K562 (cell line): ENCODE results near the gene ZBTB47. TPM values are rescaled to one million over a fixed set of nuclear protein-coding genes. Genes with fewer than 3 reads are reported as not detected.

Source experiments
- ATAC-seq: fragments of 200-7000 bp; cut with Tn5 transposase; 3 replicates; pipeline ENCODE4 v1.9.1; 2020; ENCODE audit warnings: moderate library complexity
- BruUV-seq: library from RNA; stranded (reverse); fragments of 400-500 nt; replicated peaks from 2 replicates; lab custom pipeline; 2021; lab: Mats Ljungman, UMichigan
- CTCF ChIA-PET: fragments of 300-600 bp; formaldehyde crosslinking; extraction: SDS; loops from one replicate; lab custom pipeline; 2021; ENCODE audit warnings: low intra/inter-chr PET ratio; lab: Yijun Ruan, JAX
- POLR2A ChIA-PET: fragments of 300-600, 350-650 bp; sonication (Branson Sonifier 250); formaldehyde crosslinking; extraction: SDS; loops from one replicate; lab custom pipeline; 2021; ENCODE audit warnings: antibody characterized with exemption, inconsistent platforms; lab: Yijun Ruan, JAX
- DNase-seq, 4 experiments: peaks; one replicate each; pipeline versions ENCODE4 v3.0.0 to v3.0.0-alpha.2; 2011 to 2018; ENCODE audit warnings: low spot score in 3 of 4, mixed read lengths in 3 of 4; ENCODE audit errors: extremely low read depth in 1 of 4
- FAIRE-seq: peaks from 2 replicates; lab custom pipeline; 2011; peaks lifted over from hg19 to GRCh38; lab: Jason Lieb, UNC
- H2AFZ ChIP-seq: 2 replicates; pipeline ENCODE4 v1.6.0; 2011; ENCODE audit warnings: low read depth, low read length, control low read depth, inconsistent platforms
- H3K27ac ChIP-seq: fragments of 200-600 bp; 3 replicates; pipeline ENCODE4 v1.8.0; 2011; ENCODE audit warnings: low read depth, mild to moderate bottlenecking, control low read depth, inconsistent platforms, low read length, moderate library complexity, mixed read lengths; ENCODE audit errors: extremely low read depth
- H3K27me3 ChIP-seq, 2 experiments: fragments of 300-600 bp in 1 of 2; 2 replicates in 1 of 2; 3 replicates in 1 of 2; pipeline versions ENCODE4 v1.6.0 to v1.8.0; 2011; ENCODE audit warnings: inconsistent platforms in 2 of 2, low read length in 2 of 2, mild to moderate bottlenecking in 1 of 2, mixed read lengths in 1 of 2, moderate library complexity in 1 of 2; ENCODE audit not compliant: control insufficient read depth in 2 of 2, insufficient read depth in 2 of 2
- H3K36me3 ChIP-seq: fragments of 300-600 bp; 3 replicates; pipeline ENCODE4 v1.8.0; 2011; ENCODE audit warnings: mild to moderate bottlenecking, low read length, inconsistent platforms; ENCODE audit not compliant: control insufficient read depth, insufficient read depth
- H3K4me1 ChIP-seq, 2 experiments: fragments of 200-600 bp in 1 of 2; replicated peaks in 1 of 2; 2 replicates in 1 of 2; 3 replicates in 1 of 2; pipeline versions ENCODE4 v1.5.1 to v1.8.0; 2011; ENCODE audit warnings: inconsistent platforms in 2 of 2, low read length in 2 of 2, mild to moderate bottlenecking in 1 of 2, mixed read lengths in 1 of 2, moderate library complexity in 1 of 2; ENCODE audit not compliant: control insufficient read depth in 2 of 2, insufficient read depth in 2 of 2
- H3K4me2 ChIP-seq: 2 replicates; pipeline ENCODE4 v1.6.1; 2011; ENCODE audit warnings: low read length, control low read depth, inconsistent platforms, mixed read lengths; ENCODE audit not compliant: insufficient read depth
- H3K4me3 ChIP-seq: fragments of 200-600 bp; sonication (generic), shearing (Covaris generic); 2 replicates; pipeline ENCODE4 v1.5.1; 2016; ENCODE audit warnings: control low read depth, inconsistent platforms
- H3K79me2 ChIP-seq: fragments of 200-600 bp; 3 replicates; pipeline ENCODE4 v1.8.0; 2011; ENCODE audit warnings: low read length, inconsistent platforms; ENCODE audit not compliant: control insufficient read depth, insufficient read depth
- H3K9ac ChIP-seq, 2 experiments: 2 replicates each; pipeline versions ENCODE4 v1.6.0 to v1.6.1; 2011; ENCODE audit warnings: low read depth in 2 of 2, low read length in 2 of 2, control low read depth in 1 of 2, inconsistent platforms in 1 of 2, mild to moderate bottlenecking in 1 of 2, mixed read lengths in 1 of 2; ENCODE audit not compliant: insufficient read depth in 1 of 2
- H3K9me1 ChIP-seq: one replicate; pipeline ENCODE4 v1.6.0; 2011; ENCODE audit warnings: inconsistent platforms, mild to moderate bottlenecking, low read length, moderate library complexity; ENCODE audit not compliant: control insufficient read depth, insufficient read depth
- H3K9me3 ChIP-seq: replicated peaks from 2 replicates; pipeline ENCODE4 v1.5.1; 2011; ENCODE audit warnings: low read depth, low read length, inconsistent platforms; ENCODE audit not compliant: control insufficient read depth, insufficient read depth
- H4K20me1 ChIP-seq: replicated peaks from 2 replicates; pipeline ENCODE4 v1.6.1; 2011; ENCODE audit warnings: low read length, inconsistent platforms, mixed read lengths; ENCODE audit not compliant: control insufficient read depth, insufficient read depth
- DLX4 ChIP-seq: fragments of 250-450 bp; sonication (Bioruptor Pico); IDR thresholded peaks from 2 replicates; pipeline ENCODE4 v1.6.1; 2021; ENCODE audit warnings: mild to moderate bottlenecking
- EGR1 ChIP-seq: fragments of 450-650 bp; conservative IDR thresholded peaks from 2 replicates; pipeline ENCODE4 v1.6.1; 2017; ENCODE audit warnings: mild to moderate bottlenecking
- ESRRA ChIP-seq: fragments of 450-650 bp; IDR thresholded peaks from 2 replicates; pipeline ENCODE4 v1.6.1; 2014; ENCODE audit warnings: low read depth, mild to moderate bottlenecking, moderate library complexity, borderline replicate concordance
- HMG20B ChIP-seq: fragments of 250-450 bp; sonication (Bioruptor Pico); IDR thresholded peaks from 2 replicates; pipeline ENCODE4 v1.5.0; 2021; ENCODE audit warnings: mild to moderate bottlenecking
- ZNF354B ChIP-seq: fragments of 250-450 bp; sonication (Bioruptor Pico); IDR thresholded peaks from 2 replicates; pipeline ENCODE4 v1.4.0; 2020
- WGBS: fragments of 100-300 bp; shearing (Covaris generic); methylation state at CpG from one replicate; pipeline ENCODE4 v1.1.6; 2016; ENCODE audit warnings: low coverage, mixed read lengths; ENCODE audit not compliant: insufficient coverage; ENCODE audit errors: missing lambda C conversion rate; 5-methylcytosine and 5-hydroxymethylcytosine counted together
- in situ Hi-C: fragments of 300-500 bp; cut with MboI; formaldehyde crosslinking; loops from 4 replicates; pipeline ENCODE4 v1.15.0; 2018; ENCODE audit warnings: inconsistent platforms, mixed read lengths
- intact Hi-C: fragments of 100-400 bp; cut with micrococcal nuclease; formaldehyde crosslinking; loops from 2 replicates; pipeline ENCODE4 v1.14.2; 2022
- polyA plus RNA-seq, 8 experiments: library from polyadenylated mRNA; depleted of rRNA in 4 of 8; stranded (reverse) in 5 of 8; unstranded in 3 of 8; fragments of >200 nt; fragmentation: Nextera tagmentation in 2 of 8; fragmentation: Illumina TruSeq in 1 of 8; extraction: Ambion mirVana in 2 of 8; extraction: Trizol in 1 of 8; gene quantifications; 2 replicates each; pipeline versions ENCODE4 v1.2.1 to v1.2.3, GENCODE V29; 2011 to 2014; ENCODE audit warnings: inconsistent platforms in 1 of 8, missing spikeins in 1 of 8
- total RNA-seq, 7 experiments: library from RNA; depleted of rRNA in 6 of 7; stranded (reverse); fragments of >200 nt in 6 of 7; fragmentation: Illumina TruSeq in 2 of 7; extraction: Trizol in 2 of 7; gene quantifications; 2 replicates each; pipeline versions ENCODE4 v1.2.1 to v1.2.3, GENCODE V29; 2011 to 2021; ENCODE audit warnings: low replicate concordance in 1 of 7

The ZBTB47 gene
- total and polyA plus RNA-seq, 9 of the 15 experiments (the other 6 are each of a cell fraction or from before 2014, with no cell fraction given) = 0.11 to 4.6 (median 1.7) TPM; not detected in 1

GRCh38 chr3:42678447-42678846, 24.9 kb downstream of the ZBTB47 start:
- Histone ChIP-seq H3K9me1 (no peaks in the 10 kb centered on the region), H3K4me2 (no peak overlapping the region), H3K79me2 (no peaks in the 10 kb centered on the region), H3K9me3 (no peaks in the 10 kb centered on the region), H3K27me3 (peaks cover 11 to 24% of the 10 kb centered on the region in 2 experiments; a peak in 4 of 5 replicates), H4K20me1 (no peaks in the 10 kb centered on the region), H3K4me3 (no peak overlapping the region), H2AFZ (no peak overlapping the region), H3K36me3 (no peaks in the 10 kb centered on the region), H3K9ac (no peak overlapping the region), H3K4me1 (peaks cover 2% of the 10 kb centered on the region in 2 experiments; a peak in 3 of 5 replicates), H3K27ac (no peak overlapping the region)
- no TSS peak for BruUV-seq
- no peak for FAIRE-seq
- no peak for ATAC-seq
- ChIA-PET POLR2A (no interaction called here), CTCF (no interaction called here)
- WGBS = 0% methylated on average over 2 of the region's 2 CpGs
- intact Hi-C loops = no loop called here
- in situ Hi-C loops = no loop called here
- TF ChIP-seq ZNF354B = no peak
- no peak for TF ChIP-seq ESRRA
- no peak for TF ChIP-seq HMG20B (CRISPR knock-in tag)
- no peak for DNase-seq

- no peak overlapping the region for H3K9ac ChIP-seq
- no peaks in the 10 kb centered on the region for H3K9me1 ChIP-seq
- H3K9me3 ChIP-seq = no peaks in the 10 kb centered on the region
- H3K36me3 ChIP-seq = no peaks in the 10 kb centered on the region
- WGBS = 4% methylated on average over 1 of the region's 1 CpG
- no peak overlapping the region for H3K4me3 ChIP-seq
- TF ChIP-seq DLX4 (CRISPR knock-in tag) (no peak), EGR1 (peak; percentile 25; the same call in 1 of the 2 replicates)
- H3K4me2 ChIP-seq = no peak overlapping the region
- intact Hi-C loops (no loop called here), in situ Hi-C loops (no loop called here)
- H2AFZ ChIP-seq = no peak overlapping the region
- no peaks in the 10 kb centered on the region for H4K20me1 ChIP-seq
- no peak for ATAC-seq
- no peak for FAIRE-seq
- peaks cover 12 to 31% of the 10 kb centered on the region in 2 experiments; a peak in 4 of 5 replicates for H3K27me3 ChIP-seq
- H3K4me1 ChIP-seq = peaks cover 3 to 6% of the 10 kb centered on the region in 2 experiments; a peak in 3 of 5 replicates
- DNase-seq = no peak
- POLR2A ChIA-PET = no interaction called here
- CTCF ChIA-PET = no interaction called here
- BruUV-seq = no TSS peak
- H3K27ac ChIP-seq = no peak overlapping the region
- no peaks in the 10 kb centered on the region for H3K79me2 ChIP-seq
These were observed 26.8 kb downstream of the ZBTB47 start for GRCh38 chr3:42680271-42680670.
